Subcutaneous adipose tissue (tissue), 4 donors: ENCODE measurements around the gene ARMC2. TPM values are rescaled to one million over a fixed set of nuclear protein-coding genes. Genes with fewer than 3 reads are reported as not detected.

Experiments used
- CTCF ChIP-seq: fragments of 450-650 bp; IDR thresholded peaks from one replicate; pipeline ENCODE4 v1.5.1; 2016; ENCODE audit warnings: low read depth, mild to moderate bottlenecking, control low read depth, antibody characterized with exemption, moderate library complexity
- total RNA-seq, 4 donors: library from RNA; depleted of rRNA; stranded (reverse); fragments of >200 nt; gene quantifications; one replicate each; pipeline ENCODE4 v1.1.0, GENCODE V29; 2016

Gene ARMC2
- total RNA-seq, 4 donors from 2014 or later: 3.6 to 6.5 (median 5.2) TPM

GRCh38 chr6:108902382-108902792 lies 54.2 kb downstream of the ARMC2 start:
- TF ChIP-seq CTCF: no peak

- no peak for TF ChIP-seq CTCF
Measured at GRCh38 chr6:108903796-108904195, 55.6 kb downstream of the ARMC2 start.

GRCh38 chr6:108904741-108905140 lies 56.5 kb downstream of the ARMC2 start:
- TF ChIP-seq CTCF: no peak

GRCh38 chr6:108914235-108915022 lies 66.2 kb downstream of the ARMC2 start:
- TF ChIP-seq CTCF: no peak

- no peak for TF ChIP-seq CTCF
Measured at GRCh38 chr6:108915258-108915657, 67.0 kb downstream of the ARMC2 start.

- no peak for TF ChIP-seq CTCF
Measured at GRCh38 chr6:108916026-108916686, 67.9 kb downstream of the ARMC2 start.

- TF ChIP-seq CTCF: no peak
Measured at GRCh38 chr6:108920751-108921150, 72.5 kb downstream of the ARMC2 start.
